HG02610 (cell line): Measurements from ENCODE around the gene KCNQ5.
"Not testable (repeated sequence)": the region's sequence is repeated elsewhere in the genome, so short reads cannot be mapped to it uniquely, and the experiment has no call there.

Experiments used
- ATAC-seq: cut with Tn5 transposase; IDR thresholded peaks from one replicate; pipeline ENCODE4 v1.9.1; 2021; ENCODE audit warnings: mild to moderate bottlenecking, moderate library complexity; ENCODE audit not compliant: unreplicated experiment

The KCNQ5 gene

GRCh38 chr6:72890233-72890632 is 268.4 kb downstream of the KCNQ5 start:
- ATAC-seq, result no peak

- ATAC-seq, result no peak
Observed at GRCh38 chr6:72890671-72891070, 268.8 kb downstream of the KCNQ5 start.

DNA sequence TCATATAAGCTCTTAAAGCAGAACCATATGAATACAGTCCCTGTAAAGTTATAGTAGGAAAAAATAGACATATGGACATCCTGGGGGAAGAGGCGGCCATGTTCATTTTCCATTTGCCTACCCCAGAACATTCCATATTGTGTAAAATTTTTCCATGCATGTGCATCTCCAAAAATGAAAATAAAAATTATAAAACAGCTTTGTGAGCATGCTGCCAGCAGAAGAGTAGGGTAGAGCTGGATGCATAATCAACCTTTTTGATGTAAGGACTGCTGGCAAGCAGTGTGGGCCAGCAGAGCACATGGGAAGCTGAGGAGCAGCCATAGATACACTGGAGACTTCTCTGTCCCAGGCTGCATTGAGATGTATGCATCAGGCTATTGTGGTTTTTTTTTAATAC is 271.0 kb downstream of the KCNQ5 start:
- no peak for ATAC-seq

DNA sequence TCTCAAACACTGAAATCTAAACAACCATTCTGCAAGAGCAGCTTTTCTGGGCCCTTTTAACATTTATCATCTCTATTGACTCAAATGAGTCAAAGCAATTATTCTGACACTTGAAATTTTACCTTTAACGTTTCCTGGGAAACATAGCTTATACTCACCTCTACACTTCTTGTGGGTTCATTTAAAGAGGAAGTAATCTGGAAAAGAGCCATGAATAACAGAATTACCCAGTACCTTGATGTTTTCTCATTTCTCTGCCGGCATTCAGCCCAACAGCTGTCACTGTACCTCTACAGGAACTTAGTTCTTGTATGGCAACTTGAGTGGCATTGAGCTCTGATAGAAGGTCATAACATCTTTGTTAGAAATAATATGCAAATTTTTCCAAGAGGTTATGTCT is 272.2 kb downstream of the KCNQ5 start:
- no peak for ATAC-seq

DNA sequence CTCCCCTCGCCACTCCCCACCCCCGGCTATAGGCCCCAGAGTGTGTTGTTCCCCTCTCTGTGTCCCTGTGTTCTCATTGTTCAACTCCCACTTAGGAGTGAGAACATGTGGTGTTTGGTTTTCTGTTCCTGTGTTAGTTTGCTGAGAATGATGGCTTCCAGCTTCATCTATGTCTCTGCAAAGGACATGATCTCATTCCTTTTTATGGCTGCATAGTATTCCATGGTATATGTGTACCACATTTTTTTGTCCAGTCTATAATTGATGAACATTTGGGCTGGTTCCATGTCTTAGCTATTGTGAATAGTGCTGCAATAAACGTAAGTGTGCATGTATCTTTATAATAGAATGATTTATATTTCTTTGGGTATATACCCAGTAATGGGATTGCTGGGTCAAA is 276.4 kb downstream of the KCNQ5 start:
- not testable (repeated sequence) for ATAC-seq

GRCh38 chr6:72905705-72906478 is 284.0 kb downstream of the KCNQ5 start:
- no peak for ATAC-seq

DNA sequence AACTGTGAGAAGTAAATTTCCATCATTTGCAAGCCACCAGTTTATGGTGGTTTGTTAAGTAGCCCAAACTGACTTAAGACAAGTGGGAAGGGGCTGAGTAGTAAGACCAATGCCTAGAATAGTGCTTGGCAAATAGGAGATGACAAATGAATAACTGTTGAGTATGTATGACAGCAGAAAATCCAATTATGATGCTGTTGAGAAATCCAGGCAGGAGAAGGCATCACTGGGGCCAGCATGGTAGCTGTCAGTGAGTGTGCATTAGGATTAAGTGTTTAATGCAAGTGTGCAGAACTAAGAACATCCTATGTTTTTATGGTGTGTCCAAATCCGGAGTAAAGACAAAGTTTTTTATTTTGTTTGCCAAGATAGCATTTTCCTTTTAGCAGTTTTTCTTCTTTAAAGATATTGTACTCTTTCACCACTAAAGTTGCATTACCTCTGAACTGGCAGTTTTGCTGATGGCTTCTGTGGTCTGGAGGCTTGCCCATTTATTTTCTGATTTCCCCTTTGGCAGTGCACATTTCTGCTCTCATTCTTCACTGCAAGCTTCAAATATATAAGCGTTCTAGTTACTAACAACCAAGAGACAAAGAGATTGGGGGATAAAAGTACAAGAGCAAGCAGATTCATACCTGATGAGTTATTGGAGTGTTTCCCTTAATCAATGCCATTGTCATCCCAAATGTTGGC is 289.7 kb downstream of the KCNQ5 start:
- ATAC-seq, result no peak

DNA sequence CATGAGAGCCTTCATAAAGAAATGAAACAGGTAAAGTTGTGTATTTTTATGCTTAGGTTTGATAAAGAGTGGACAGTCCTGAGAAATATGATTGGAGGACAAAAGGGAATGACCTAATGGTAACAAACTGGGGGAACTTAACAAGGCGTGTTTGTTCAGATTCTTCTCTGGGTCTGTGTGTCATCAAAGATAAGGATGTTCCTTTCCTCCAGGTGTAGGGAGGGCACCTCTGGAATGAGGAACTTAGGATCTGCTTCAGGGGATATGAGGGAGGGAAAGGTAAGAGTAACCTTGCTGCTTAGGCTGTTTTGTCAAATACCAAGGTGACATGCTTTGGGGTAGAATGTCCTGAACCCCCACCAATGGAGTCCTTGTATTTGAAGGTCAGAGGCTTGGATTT is 291.9 kb downstream of the KCNQ5 start:
- ATAC-seq, result no peak

DNA sequence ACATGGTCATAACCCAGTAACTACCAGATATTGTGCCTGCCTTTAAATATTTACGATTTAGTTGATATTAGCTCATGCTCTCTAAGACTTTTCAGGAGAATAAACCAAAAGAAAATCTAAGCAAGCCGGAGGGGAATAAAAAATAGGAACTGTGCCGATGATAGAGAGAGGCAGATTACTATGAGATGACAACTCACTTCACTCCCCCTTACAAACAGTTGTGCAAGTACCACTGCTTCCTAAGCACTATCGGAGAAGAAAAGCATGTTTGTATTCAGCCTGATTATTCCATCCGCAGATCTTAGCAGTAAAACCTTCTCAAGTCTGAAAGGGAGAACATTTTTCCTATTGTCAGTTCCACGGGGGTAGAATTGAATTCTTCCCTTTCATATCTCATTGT is 294.4 kb downstream of the KCNQ5 start:
- no peak for ATAC-seq

GRCh38 chr6:72916906-72917305 is 295.0 kb downstream of the KCNQ5 start:
- ATAC-seq, result no peak

- ATAC-seq, result no peak
Observed at GRCh38 chr6:72922401-72922800, 300.5 kb downstream of the KCNQ5 start.

DNA sequence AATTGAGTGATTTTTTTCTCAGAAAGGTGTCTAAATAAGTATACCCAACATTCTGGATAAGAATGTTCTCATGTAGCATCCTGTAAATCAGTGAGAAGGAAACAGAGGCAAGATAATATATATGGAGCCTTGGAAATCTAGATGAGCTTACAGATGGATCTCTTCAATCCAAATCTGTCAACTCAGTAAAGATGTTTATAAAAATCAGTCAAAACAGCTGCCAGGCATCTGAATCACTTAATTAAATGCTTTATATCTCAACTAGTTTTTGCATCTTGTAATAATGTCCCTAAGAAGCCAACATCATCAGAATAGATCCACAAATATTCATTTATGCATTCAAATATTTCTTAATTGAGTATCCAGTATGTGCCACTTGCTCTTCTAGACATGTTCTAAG is 303.3 kb downstream of the KCNQ5 start:
- no peak for ATAC-seq

GRCh38 chr6:72930556-72931132 is 308.8 kb downstream of the KCNQ5 start:
- ATAC-seq, result no peak

- no peak for ATAC-seq
Observed at GRCh38 chr6:72931325-72931887, 309.5 kb downstream of the KCNQ5 start.

DNA sequence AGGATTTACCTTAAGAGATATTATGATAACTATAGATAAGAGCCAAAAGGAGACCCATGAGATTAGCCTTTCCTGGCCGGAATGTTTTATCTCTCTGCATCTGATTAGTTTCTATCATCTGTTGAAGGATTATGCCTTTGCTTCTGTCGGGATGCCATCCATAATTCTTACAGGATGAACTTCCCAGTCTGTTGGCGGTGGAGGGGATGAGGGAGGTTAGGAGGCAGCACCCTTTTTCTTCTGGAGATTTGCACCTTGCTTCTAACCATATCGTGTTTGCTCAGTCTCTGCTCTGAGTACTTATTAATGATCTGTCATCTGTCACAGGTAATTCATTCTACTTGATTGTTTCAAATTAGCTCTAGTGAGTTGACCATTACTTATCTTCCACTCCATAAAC is 311.4 kb downstream of the KCNQ5 start:
- no peak for ATAC-seq

DNA sequence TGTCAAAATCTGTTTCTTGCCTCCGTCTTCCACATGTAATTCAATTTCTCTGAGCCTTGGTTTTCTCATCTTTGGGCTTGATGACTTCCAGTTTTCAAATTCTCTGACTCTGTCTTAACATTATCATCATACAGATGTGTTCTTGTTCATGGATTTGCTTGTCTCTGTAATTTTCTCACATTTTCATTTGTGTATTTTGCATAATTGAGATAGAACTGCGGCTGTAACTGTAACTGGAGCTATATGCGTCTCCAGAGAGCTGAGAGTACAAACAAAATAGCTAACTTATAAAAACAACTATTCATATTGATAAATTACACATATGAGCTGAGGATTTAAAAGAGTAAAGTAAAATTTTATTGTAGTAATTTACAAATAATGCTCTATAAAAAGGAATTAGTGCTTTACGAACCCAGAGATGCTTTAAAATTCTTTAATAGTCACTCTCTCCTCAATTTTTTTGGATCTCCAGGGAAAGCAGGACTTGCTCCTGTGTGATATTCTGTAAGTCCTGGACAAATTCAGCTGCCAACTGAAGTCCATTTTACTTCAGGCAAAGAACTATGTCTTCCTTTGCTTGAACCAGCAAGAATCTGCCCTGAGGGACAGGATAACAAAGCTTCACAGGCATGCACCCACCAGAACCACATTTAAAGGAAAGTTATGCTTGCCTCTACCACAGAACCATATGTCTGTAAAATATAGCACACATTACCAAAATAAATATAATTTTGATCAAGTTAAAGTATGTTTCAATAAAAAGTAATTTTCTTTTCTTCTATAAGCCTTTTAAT is 315.1 kb downstream of the KCNQ5 start:
- ATAC-seq, result no peak

DNA sequence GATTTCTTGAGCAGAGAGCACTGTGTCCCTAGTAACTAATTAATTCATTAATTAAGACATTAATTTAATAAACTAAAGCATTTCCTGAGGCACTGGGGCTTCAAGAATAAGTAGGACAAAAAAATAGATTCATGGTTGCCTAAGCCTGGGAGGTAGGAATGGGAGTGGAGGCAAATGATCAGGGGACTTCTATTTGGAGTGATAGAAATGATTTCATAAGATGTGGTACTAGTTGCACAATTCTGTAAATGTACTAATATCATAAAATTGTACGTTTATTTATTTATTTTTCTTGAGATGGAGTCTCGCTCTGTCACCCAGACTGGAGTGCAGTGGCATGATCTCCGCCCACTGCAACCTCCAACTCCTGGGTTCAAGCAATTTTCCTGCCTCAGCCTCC is 316.2 kb downstream of the KCNQ5 start:
- ATAC-seq, result no peak

- ATAC-seq, result no peak
Observed at GRCh38 chr6:72939004-72939403, 317.1 kb downstream of the KCNQ5 start.

DNA sequence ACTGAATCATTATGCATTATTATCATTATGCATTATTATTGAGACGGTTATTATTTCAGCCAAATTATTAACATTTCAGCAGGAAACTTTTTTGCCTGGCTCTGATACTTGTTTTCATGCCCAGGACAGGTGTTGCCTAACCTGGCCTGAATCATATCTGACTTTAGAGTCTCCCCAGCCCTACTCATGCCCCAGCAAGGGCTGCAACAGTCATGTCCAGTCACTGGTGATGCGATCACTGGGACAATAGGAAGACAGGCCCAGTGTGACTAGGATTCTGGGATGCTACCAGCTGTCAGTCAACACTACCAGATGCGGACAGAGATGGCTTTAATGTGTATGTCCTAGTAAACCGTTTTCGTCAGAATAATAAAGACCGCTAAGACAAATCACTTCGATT is 318.4 kb downstream of the KCNQ5 start:
- ATAC-seq, result no peak

DNA sequence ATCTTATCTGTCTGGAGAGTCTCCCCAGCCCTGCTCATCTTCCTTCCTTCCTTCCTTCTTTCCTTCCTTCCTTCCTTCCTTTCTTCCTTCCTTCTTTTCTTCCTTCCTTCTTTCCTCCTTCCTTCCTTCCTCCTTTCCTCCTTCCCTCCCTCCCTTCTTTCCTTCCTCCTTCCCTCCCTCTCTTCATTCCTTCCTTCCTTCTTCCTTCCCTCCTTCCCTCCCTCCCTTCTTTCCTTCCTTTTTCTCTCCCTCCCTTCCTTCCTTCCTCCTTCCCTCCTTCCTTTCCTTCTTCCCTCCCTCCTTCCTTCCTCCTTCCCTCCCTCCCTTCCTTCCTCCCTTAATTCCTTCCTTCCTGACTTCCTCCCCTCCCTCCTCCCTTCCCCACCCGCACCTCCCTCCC is 319.4 kb downstream of the KCNQ5 start:
- no peak for ATAC-seq

DNA sequence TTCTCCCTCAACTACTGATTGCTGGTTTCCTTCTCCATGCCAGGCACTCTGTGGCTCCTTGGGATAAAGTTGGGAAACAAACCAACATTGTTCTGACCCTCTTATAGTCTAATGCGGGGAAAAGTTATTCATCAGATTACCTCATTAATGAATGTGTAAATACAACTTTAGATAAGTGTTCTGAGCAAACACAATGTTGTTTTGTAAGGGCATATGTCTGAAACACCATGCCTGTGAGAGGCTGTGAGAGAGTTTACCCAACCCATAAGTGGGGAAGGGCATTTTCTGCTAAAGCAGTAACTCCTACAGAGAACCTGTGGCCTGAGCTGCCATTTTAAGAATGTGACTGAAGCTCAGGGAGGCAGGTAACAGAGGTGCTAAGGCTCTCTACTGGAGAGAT is 319.9 kb downstream of the KCNQ5 start:
- no peak for ATAC-seq
